ENCODE measurements around the gene TMEM203. TPM values are rescaled to one million over a fixed set of nuclear protein-coding genes. Genes with fewer than 3 reads are reported as not detected.

TMEM203 gene
- total and polyA plus RNA-seq, 2 of the 13 experiments (the other 11 are each of a cell fraction or from before 2014, with no cell fraction given), result 23.4 to 36.7 TPM

DNA sequence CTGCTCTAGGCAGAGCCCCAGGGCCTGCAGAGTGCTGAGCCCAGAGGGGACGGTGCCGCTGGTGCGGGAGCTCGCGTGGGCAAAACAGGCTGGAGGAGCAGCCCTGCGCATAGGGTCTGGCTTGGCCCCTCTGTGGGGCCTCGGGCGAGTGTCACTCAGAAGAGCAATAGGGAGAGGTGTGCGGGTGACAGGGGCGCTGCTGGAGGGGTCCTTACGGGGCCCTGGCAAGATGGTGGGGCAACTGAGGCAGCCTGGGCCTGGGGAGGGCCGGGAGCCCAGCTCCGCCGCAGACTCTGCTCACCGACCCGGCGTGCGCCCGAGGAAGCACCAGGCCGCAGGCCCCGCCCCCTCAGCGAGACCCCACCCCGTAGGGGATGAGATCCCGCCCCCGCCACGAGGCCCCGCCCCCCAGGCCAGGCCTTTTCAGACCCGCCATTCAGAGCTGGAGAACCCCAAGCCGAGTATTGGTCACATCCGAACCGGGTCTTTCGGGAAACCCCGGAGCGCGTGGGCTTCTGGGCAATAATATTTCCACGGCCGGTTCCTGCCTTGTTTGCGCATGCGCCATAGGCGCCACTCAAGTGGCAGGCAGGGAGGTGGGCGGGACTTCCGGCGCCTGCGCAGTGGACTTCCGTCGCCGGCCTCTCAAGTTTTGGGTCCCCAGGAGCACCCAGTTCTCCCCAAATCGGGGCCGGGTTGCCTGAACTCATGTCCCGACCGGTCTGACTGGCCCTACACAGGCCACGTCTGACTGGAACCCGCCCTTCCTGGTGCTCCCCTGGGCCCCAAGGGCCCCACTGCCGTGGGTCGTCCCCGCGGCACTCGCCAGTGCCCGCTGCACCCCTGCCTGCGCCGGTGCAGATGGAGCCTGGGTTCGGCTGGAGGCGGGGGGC is 17.9 kb upstream of the TMEM203 start (continued):
- TF ChIP-seq, protein P1, sequence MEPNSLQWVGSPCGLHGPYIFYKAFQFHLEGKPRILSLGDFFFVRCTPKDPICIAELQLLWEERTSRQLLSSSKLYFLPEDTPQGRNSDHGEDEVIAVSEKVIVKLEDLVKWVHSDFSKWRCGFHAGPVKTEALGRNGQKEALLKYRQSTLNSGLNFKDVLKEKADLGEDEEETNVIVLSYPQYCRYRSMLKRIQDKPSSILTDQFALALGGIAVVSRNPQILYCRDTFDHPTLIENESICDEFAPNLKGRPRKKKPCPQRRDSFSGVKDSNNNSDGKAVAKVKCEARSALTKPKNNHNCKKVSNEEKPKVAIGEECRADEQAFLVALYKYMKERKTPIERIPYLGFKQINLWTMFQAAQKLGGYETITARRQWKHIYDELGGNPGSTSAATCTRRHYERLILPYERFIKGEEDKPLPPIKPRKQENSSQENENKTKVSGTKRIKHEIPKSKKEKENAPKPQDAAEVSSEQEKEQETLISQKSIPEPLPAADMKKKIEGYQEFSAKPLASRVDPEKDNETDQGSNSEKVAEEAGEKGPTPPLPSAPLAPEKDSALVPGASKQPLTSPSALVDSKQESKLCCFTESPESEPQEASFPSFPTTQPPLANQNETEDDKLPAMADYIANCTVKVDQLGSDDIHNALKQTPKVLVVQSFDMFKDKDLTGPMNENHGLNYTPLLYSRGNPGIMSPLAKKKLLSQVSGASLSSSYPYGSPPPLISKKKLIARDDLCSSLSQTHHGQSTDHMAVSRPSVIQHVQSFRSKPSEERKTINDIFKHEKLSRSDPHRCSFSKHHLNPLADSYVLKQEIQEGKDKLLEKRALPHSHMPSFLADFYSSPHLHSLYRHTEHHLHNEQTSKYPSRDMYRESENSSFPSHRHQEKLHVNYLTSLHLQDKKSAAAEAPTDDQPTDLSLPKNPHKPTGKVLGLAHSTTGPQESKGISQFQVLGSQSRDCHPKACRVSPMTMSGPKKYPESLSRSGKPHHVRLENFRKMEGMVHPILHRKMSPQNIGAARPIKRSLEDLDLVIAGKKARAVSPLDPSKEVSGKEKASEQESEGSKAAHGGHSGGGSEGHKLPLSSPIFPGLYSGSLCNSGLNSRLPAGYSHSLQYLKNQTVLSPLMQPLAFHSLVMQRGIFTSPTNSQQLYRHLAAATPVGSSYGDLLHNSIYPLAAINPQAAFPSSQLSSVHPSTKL (CRISPR knock-in tag; IDR thresholded peaks at IDR 0.05), result no peak
- TF ChIP-seq ZNF850 (CRISPR knock-in tag; conservative IDR thresholded peaks at IDR 0.05) (no peak), ZNF317 (CRISPR knock-in tag; IDR thresholded peaks at IDR 0.05) (no peak), PHF20 (CRISPR knock-in tag; IDR thresholded peaks at IDR 0.05) (peak; percentile 78), CC2D1A (CRISPR knock-in tag; IDR thresholded peaks at IDR 0.05) (no peak), ZSCAN30 (CRISPR knock-in tag; IDR thresholded peaks at IDR 0.05) (no peak), HMGA1 (CRISPR knock-in tag; conservative IDR thresholded peaks at IDR 0.05) (no peak), ZNF788 (CRISPR knock-in tag; IDR thresholded peaks at IDR 0.05; ENCODE audit: borderline replicate concordance) (no peak; the same call in 1 of the 2 replicates), DNMT1 (CRISPR knock-in tag; IDR thresholded peaks at IDR 0.05) (no peak), SIN3B (IDR thresholded peaks at IDR 0.05; ENCODE audit: low read length) (no peak), ZSCAN22 (CRISPR knock-in tag; IDR thresholded peaks at IDR 0.05) (no peak), ZNF18 (CRISPR knock-in tag; IDR thresholded peaks at IDR 0.05; ENCODE audit: insufficient replicate concordance) (no peak), PPARG (CRISPR knock-in tag; conservative IDR thresholded peaks at IDR 0.05) (no peak), HNF4A (CRISPR knock-in tag; IDR thresholded peaks at IDR 0.05) (no peak), ESRRA (CRISPR knock-in tag; IDR thresholded peaks at IDR 0.05; ENCODE audit: low read depth) (0 out of 2 replicates have a peak, but pooled peaks have one; percentile 44)
- TF ChIP-seq, protein P2, sequence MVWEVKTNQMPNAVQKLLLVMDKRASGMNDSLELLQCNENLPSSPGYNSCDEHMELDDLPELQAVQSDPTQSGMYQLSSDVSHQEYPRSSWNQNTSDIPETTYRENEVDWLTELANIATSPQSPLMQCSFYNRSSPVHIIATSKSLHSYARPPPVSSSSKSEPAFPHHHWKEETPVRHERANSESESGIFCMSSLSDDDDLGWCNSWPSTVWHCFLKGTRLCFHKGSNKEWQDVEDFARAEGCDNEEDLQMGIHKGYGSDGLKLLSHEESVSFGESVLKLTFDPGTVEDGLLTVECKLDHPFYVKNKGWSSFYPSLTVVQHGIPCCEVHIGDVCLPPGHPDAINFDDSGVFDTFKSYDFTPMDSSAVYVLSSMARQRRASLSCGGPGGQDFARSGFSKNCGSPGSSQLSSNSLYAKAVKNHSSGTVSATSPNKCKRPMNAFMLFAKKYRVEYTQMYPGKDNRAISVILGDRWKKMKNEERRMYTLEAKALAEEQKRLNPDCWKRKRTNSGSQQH (CRISPR knock-in tag; IDR thresholded peaks at IDR 0.05; ENCODE audit: low read depth), result no peak
